Right cardiac atrium (tissue), 5 donors: ENCODE data around the gene PCIF1. TPM values are rescaled to one million over a fixed set of nuclear protein-coding genes. Genes with fewer than 3 reads are reported as not detected.
A peak's percentile ranks its signal among the peaks of the same experiment; 100 is the strongest.

Source experiments
- ATAC-seq, 2 donors: fragments of 200-7000 bp; cut with Tn5 transposase; one replicate each; pipeline versions ENCODE4 v1.8.0 to v1.9.1; 2020; ENCODE audit warnings: moderate library complexity in 2 of 2, mild to moderate bottlenecking in 1 of 2
- DNase-seq, 3 donors: peaks; one replicate each; pipeline ENCODE4 v3.0.0-alpha.2; 2020
- H3K27ac ChIP-seq: one replicate; pipeline ENCODE4 v1.5.1; 2013; ENCODE audit warnings: mild to moderate bottlenecking, low read length, control low read depth, moderate library complexity
- H3K27me3 ChIP-seq: one replicate; pipeline ENCODE4 v1.6.1; 2013; ENCODE audit not compliant: control insufficient read depth, insufficient read depth
- H3K4me1 ChIP-seq: one replicate; pipeline ENCODE4 v1.6.1; 2013; ENCODE audit warnings: low read length; ENCODE audit not compliant: control insufficient read depth, insufficient read depth
- H3K4me3 ChIP-seq: one replicate; pipeline ENCODE4 v1.5.1; 2013; ENCODE audit warnings: low read length, control low read depth
- H3K9me3 ChIP-seq: one replicate; pipeline ENCODE4 v1.6.1; 2013; ENCODE audit warnings: low read length; ENCODE audit not compliant: control insufficient read depth
- WGBS: extraction: QIAGEN DNeasy Blood & Tissue Kit; methylation state at CpG from one replicate; pipeline ENCODE4 v1.1.7; 2013; 5-methylcytosine and 5-hydroxymethylcytosine counted together
- intact Hi-C, 4 donors: fragments of 100-400 bp; cut with DNase I; formaldehyde crosslinking; loops; one replicate each; pipeline versions ENCODE4 v1.11.0 to v1.14.0; 2022 to 2023
- polyA plus RNA-seq: library from polyadenylated mRNA; stranded (reverse); fragments of 200-250 nt; gene quantifications from one replicate; pipeline ENCODE4 v1.2.3, GENCODE V29; 2013
- total RNA-seq, 4 donors: library from RNA; stranded (reverse); fragmentation: NEBNext Ultra II Directional; extraction: Animal tissue kit (Norgen Biotek cat#: 25700); gene quantifications; one replicate each; pipeline ENCODE4 v1.2.1, GENCODE V29; 2021
- donor health status: healthy with polysubstance abuse.
- donor health status: DM: no; HTN: yes; CAD: no.
- donor health status: DM: no; HTN: no; CAD: no.
- donor health status: DM: no; HTN: yes; CAD: no; lungs with severe emphysema.
- donor health status: DM: yes; HTN: yes; CAD: no.

PCIF1 gene
- total and polyA plus RNA-seq, 5 donors: 22.2 to 31.8 (median 29.1) TPM

GRCh38 chr20:45962031-45962755, 27.7 kb downstream of the PCIF1 start:
- Histone ChIP-seq H3K27me3 (no peaks in the 10 kb centered on the region), H3K9me3 (no peaks in the 10 kb centered on the region), H3K27ac (no peak overlapping the region), H3K4me3 (no peak overlapping the region), H3K4me1 (no peaks in the 10 kb centered on the region)
- WGBS: 93% methylated on average over 26 of the region's 26 CpGs
- intact Hi-C loops: loop anchor here in 3 of 4 donors (10.0 kb wide), 4 partner anchors 67 to 167 kb away; partner anchors contain the start of genes CTSA (in 1 of the 3), DNTTIP1 (in 1 of the 3), NEURL2 (in 1 of the 3) and TNNC2 (in 1 of the 3)
- peak in 1 of 3 donors; percentile 36 for DNase-seq
- ATAC-seq: no peak

- no peaks in the 10 kb centered on the region for H3K9me3 ChIP-seq
- H3K27ac ChIP-seq: no peak overlapping the region
- no peaks in the 10 kb centered on the region for H3K4me1 ChIP-seq
- H3K27me3 ChIP-seq: no peaks in the 10 kb centered on the region
- intact Hi-C loops: loop anchor here in 3 of 4 donors (10.0 kb wide), 4 partner anchors 69 to 169 kb away; partner anchors contain the start of genes CTSA (in 1 of the 3), DNTTIP1 (in 1 of the 3), NEURL2 (in 1 of the 3) and TNNC2 (in 1 of the 3)
- no peak overlapping the region for H3K4me3 ChIP-seq
- DNase-seq: peak in 1 of 3 donors; percentile 46
- ATAC-seq: no peak
- 84% methylated on average over 34 of the region's 34 CpGs for WGBS
Observed at GRCh38 chr20:45963059-45964005, 28.8 kb downstream of the PCIF1 start.

- Histone ChIP-seq H3K27ac (no peak overlapping the region), H3K4me1 (no peaks in the 10 kb centered on the region), H3K9me3 (no peaks in the 10 kb centered on the region), H3K27me3 (no peaks in the 10 kb centered on the region), H3K4me3 (no peak overlapping the region)
- DNase-seq (peak in 1 of 3 donors; percentile 21), ATAC-seq (no peak)
- WGBS: 83% methylated on average over 9 of the region's 9 CpGs
- intact Hi-C loops: loop anchor here in 3 of 4 donors (10.0 kb wide), 4 partner anchors 69 to 169 kb away; partner anchors contain the start of genes CTSA (in 1 of the 3), DNTTIP1 (in 1 of the 3), NEURL2 (in 1 of the 3) and TNNC2 (in 1 of the 3)
Observed at GRCh38 chr20:45964006-45964400, 29.5 kb downstream of the PCIF1 start.

- intact Hi-C loops: loop anchor here in 3 of 4 donors (10.0 kb wide), 4 partner anchors 71 to 171 kb away; partner anchors contain the start of genes CTSA (in 1 of the 3), DNTTIP1 (in 1 of the 3), NEURL2 (in 1 of the 3) and TNNC2 (in 1 of the 3)
- ATAC-seq: no peak
- no peaks in the 10 kb centered on the region for H3K9me3 ChIP-seq
- H3K4me3 ChIP-seq: no peak overlapping the region
- H3K27ac ChIP-seq: no peak overlapping the region
- WGBS: 82% methylated on average over 18 of the region's 18 CpGs
- DNase-seq: peak in 1 of 3 donors; percentile 41
- H3K27me3 ChIP-seq: no peaks in the 10 kb centered on the region
- no peaks in the 10 kb centered on the region for H3K4me1 ChIP-seq
Observed at GRCh38 chr20:45965169-45966002, 30.9 kb downstream of the PCIF1 start.

GRCh38 chr20:45967551-45968080, 33.1 kb downstream of the PCIF1 start:
- no peak for ATAC-seq
- no peaks in the 10 kb centered on the region for H3K9me3 ChIP-seq
- H3K4me3 ChIP-seq: no peak overlapping the region
- peak in 2 of 3 donors; percentile 56 to 60 for DNase-seq
- H3K4me1 ChIP-seq: no peaks in the 10 kb centered on the region
- intact Hi-C loops: loop anchor here in 3 of 4 donors (10.0 kb wide), 4 partner anchors 73 to 173 kb away; partner anchors contain the start of genes CTSA (in 1 of the 3), DNTTIP1 (in 1 of the 3), NEURL2 (in 1 of the 3) and TNNC2 (in 1 of the 3)
- no peaks in the 10 kb centered on the region for H3K27me3 ChIP-seq
- WGBS: 96% methylated on average over 13 of the region's 13 CpGs
- no peak overlapping the region for H3K27ac ChIP-seq

- intact Hi-C loops: loop anchor here in 3 of 4 donors (10.0 kb wide), 4 partner anchors 73 to 173 kb away; partner anchors contain the start of genes CTSA (in 1 of the 3), DNTTIP1 (in 1 of the 3), NEURL2 (in 1 of the 3) and TNNC2 (in 1 of the 3)
- Histone ChIP-seq H3K4me3 (no peak overlapping the region), H3K4me1 (no peaks in the 10 kb centered on the region), H3K27me3 (no peaks in the 10 kb centered on the region), H3K27ac (no peak overlapping the region), H3K9me3 (no peaks in the 10 kb centered on the region)
- DNase-seq (peak in 1 of 3 donors; percentile 60), ATAC-seq (no peak)
- WGBS: 90% methylated on average over 10 of the region's 10 CpGs
Observed at GRCh38 chr20:45968081-45968671, 33.7 kb downstream of the PCIF1 start.

- no peak overlapping the region for H3K27ac ChIP-seq
- H3K9me3 ChIP-seq: no peaks in the 10 kb centered on the region
- intact Hi-C loops: loop anchor here in 3 of 4 donors (10.0 kb wide), 4 partner anchors 74 to 174 kb away; partner anchors contain the start of genes CTSA (in 1 of the 3), DNTTIP1 (in 1 of the 3), NEURL2 (in 1 of the 3) and TNNC2 (in 1 of the 3)
- ATAC-seq: no peak
- 83% methylated on average over 14 of the region's 14 CpGs for WGBS
- peak in 2 of 3 donors; percentile 57 to 64 for DNase-seq
- H3K4me1 ChIP-seq: no peaks in the 10 kb centered on the region
- no peaks in the 10 kb centered on the region for H3K27me3 ChIP-seq
- no peak overlapping the region for H3K4me3 ChIP-seq
Observed at GRCh38 chr20:45968801-45969711, 34.6 kb downstream of the PCIF1 start.

GRCh38 chr20:45969712-45970634, 35.5 kb downstream of the PCIF1 start:
- 41% methylated on average over 6 of the region's 6 CpGs for WGBS
- Histone ChIP-seq H3K9me3 (no peaks in the 10 kb centered on the region), H3K4me3 (peak overlapping the region; percentile 85), H3K4me1 (no peaks in the 10 kb centered on the region), H3K27me3 (no peaks in the 10 kb centered on the region), H3K27ac (no peak overlapping the region)
- intact Hi-C loops: loop anchor here in 3 of 4 donors (10.0 kb wide), 4 partner anchors 75 to 175 kb away; partner anchors contain the start of genes CTSA (in 1 of the 3), DNTTIP1 (in 1 of the 3), NEURL2 (in 1 of the 3) and TNNC2 (in 1 of the 3)
- peak in 2 of 3 donors; percentile 9 to 63 for DNase-seq
- no peak for ATAC-seq
